Body of pancreas (tissue), 4 donors: ENCODE results near the gene DNM2. TPM values are rescaled to one million over a fixed set of nuclear protein-coding genes. Genes with fewer than 3 reads are reported as not detected.

ENCODE experiments used
- ATAC-seq: fragments of 150-250 bp; one replicate; pipeline ENCODE4 v1.9.1; 2016
- DNase-seq, 4 donors: peaks; one replicate each; pipeline ENCODE4 v3.0.0-alpha.2; 2019
- H3K27ac ChIP-seq, 4 donors: fragments of 200-600 bp; sonication (generic); 1 replicate in 3 of 4; 2 replicates in 1 of 4; pipeline versions ENCODE4 v1.5.1 to v1.6.1; 2016 to 2019; ENCODE audit warnings: mild to moderate bottlenecking in 1 of 4, mixed read lengths in 1 of 4, moderate library complexity in 1 of 4
- H3K27me3 ChIP-seq, 2 donors: fragments of 200-600 bp; sonication (generic); one replicate each; pipeline ENCODE4 v1.6.0; 2016; ENCODE audit warnings: mild to moderate bottlenecking in 1 of 2
- H3K36me3 ChIP-seq, 2 donors: fragments of 200-600 bp; sonication (generic); replicated peaks in 1 of 2; 2 replicates each; pipeline ENCODE4 v1.5.1; 2016; ENCODE audit warnings: low read depth in 2 of 2; ENCODE audit not compliant: insufficient read depth in 1 of 2
- H3K4me1 ChIP-seq: fragments of 200-600 bp; sonication (generic); one replicate; pipeline ENCODE4 v1.6.0; 2016
- H3K4me3 ChIP-seq, 2 donors: fragments of 200-600 bp; sonication (generic); 1 replicate in 1 of 2; 2 replicates in 1 of 2; pipeline ENCODE4 v1.5.1; 2016 to 2019
- H3K9me3 ChIP-seq, 3 donors: fragments of 200-600 bp; sonication (generic); 1 replicate in 2 of 3; 2 replicates in 1 of 3; pipeline ENCODE4 v1.5.1; 2016
- CTCF ChIP-seq, 7 experiments: fragments of 450-650 bp in 4 of 7; fragments of 200-600 bp in 3 of 7; sonication (generic) in 3 of 7; IDR thresholded peaks; one replicate each; pipeline ENCODE4 v1.5.1; 2016 to 2019; ENCODE audit warnings: antibody characterized with exemption in 7 of 7
- POLR2A ChIP-seq, 3 donors: fragments of 450-650 bp; IDR thresholded peaks; one replicate each; pipeline ENCODE4 v1.6.1; 2016; ENCODE audit warnings: antibody characterized with exemption in 3 of 3, mild to moderate bottlenecking in 2 of 3
- WGBS, 2 donors: methylation state at CpG; one replicate each; pipeline ENCODE4 v1.1.5; 2017; 5-methylcytosine and 5-hydroxymethylcytosine counted together
- intact Hi-C: fragments of 100-400 bp; cut with DNase I; formaldehyde crosslinking; loops from one replicate; pipeline ENCODE4 v1.15.1; 2023
- total RNA-seq, 2 donors: library from RNA; depleted of rRNA; stranded (reverse); fragments of >200 nt; gene quantifications; one replicate each; pipeline ENCODE4 v1.1.0, GENCODE V29; 2016

Gene DNM2
- total RNA-seq, 2 donors from 2014 or later = 98.6 to 158 TPM

GRCh38 chr19:10784257-10784656, 66.4 kb downstream of the DNM2 start:
- Histone ChIP-seq H3K4me3 (no peak overlapping the region), H3K4me1 (no peaks in the 10 kb centered on the region), H3K27ac (peak overlapping the region in 1 of 4 donors; percentile 55), H3K9me3 (no peaks in the 10 kb centered on the region), H3K36me3 (peaks cover 26 to 33% of the 10 kb centered on the region in 2 donors), H3K27me3 (no peaks in the 10 kb centered on the region)
- no peak for TF ChIP-seq POLR2A (IDR thresholded peaks at IDR 0.05)
- TF ChIP-seq CTCF (IDR thresholded peaks at IDR 0.05) = no peak
- 84 to 86% methylated on average over 9 to 10 of the region's 10 CpGs for WGBS, 2 donors
- intact Hi-C loops = no loop called here
- ATAC-seq (peak; percentile 16), DNase-seq (peak in 1 of 4 donors; percentile 57)

DNA sequence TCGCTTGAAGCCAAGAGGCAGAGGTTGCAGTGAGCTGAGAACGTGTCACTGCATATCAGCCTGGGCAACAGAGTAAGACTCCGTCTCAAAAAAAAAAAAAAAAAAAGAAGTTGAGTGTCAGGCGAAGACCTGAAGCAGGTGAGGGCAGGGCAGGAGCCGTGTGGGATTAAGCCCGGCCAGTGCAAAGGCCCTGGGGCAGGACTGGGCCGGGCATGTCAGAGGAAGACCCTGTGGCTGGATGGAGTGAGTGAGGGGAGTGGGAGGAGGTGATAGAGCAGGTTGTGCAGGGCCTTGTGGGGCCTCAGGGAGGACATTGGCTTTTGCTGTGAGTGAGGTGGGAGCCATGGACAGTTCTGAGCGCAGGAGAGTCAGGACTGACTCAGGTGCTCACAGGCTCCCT, 70.3 kb downstream of the DNM2 start:
- Histone ChIP-seq H3K4me3 (no peak overlapping the region), H3K36me3 (peaks cover 26 to 35% of the 10 kb centered on the region in 2 donors), H3K9me3 (no peaks in the 10 kb centered on the region), H3K27ac (no peak overlapping the region), H3K4me1 (no peaks in the 10 kb centered on the region), H3K27me3 (no peaks in the 10 kb centered on the region)
- no peak for DNase-seq
- no peak for ATAC-seq
- intact Hi-C loops = no loop called here
- WGBS, 2 donors = 90 to 98% methylated on average over 8 of the region's 8 CpGs
- no peak for TF ChIP-seq POLR2A (IDR thresholded peaks at IDR 0.05)
- no peak for TF ChIP-seq CTCF (IDR thresholded peaks at IDR 0.05)

GRCh38 chr19:10789866-10790265, 72.0 kb downstream of the DNM2 start:
- Histone ChIP-seq H3K27me3 (no peaks in the 10 kb centered on the region), H3K4me3 (no peak overlapping the region)

GRCh38 chr19:10796653-10797052, 78.8 kb downstream of the DNM2 start:
- Histone ChIP-seq H3K27ac (no peak overlapping the region), H3K4me3 (no peak overlapping the region), H3K9me3 (no peaks in the 10 kb centered on the region), H3K27me3 (no peaks in the 10 kb centered on the region), H3K4me1 (no peaks in the 10 kb centered on the region), H3K36me3 (peaks cover 8 to 42% of the 10 kb centered on the region in 2 donors)
- DNase-seq = no peak
- ATAC-seq = no peak
- 87 to 91% methylated on average over 3 to 18 of the region's 19 CpGs for WGBS, 2 donors
- intact Hi-C loops = no loop called here
- TF ChIP-seq POLR2A (IDR thresholded peaks at IDR 0.05) = no peak
- TF ChIP-seq CTCF (IDR thresholded peaks at IDR 0.05) = no peak

More at GRCh38 chr19:10789866-10790265, 72.0 kb downstream of the DNM2 start:
- H3K9me3 ChIP-seq = no peaks in the 10 kb centered on the region
- intact Hi-C loops = no loop called here
- DNase-seq (no peak), ATAC-seq (no peak)
- H3K36me3 ChIP-seq = peaks cover 19 to 40% of the 10 kb centered on the region in 2 donors
- WGBS, 2 donors = 85 to 87% methylated on average over 10 of the region's 10 CpGs
- no peak overlapping the region for H3K27ac ChIP-seq
- no peak for TF ChIP-seq POLR2A (IDR thresholded peaks at IDR 0.05)
- TF ChIP-seq CTCF (IDR thresholded peaks at IDR 0.05) = no peak
- no peaks in the 10 kb centered on the region for H3K4me1 ChIP-seq

DNA sequence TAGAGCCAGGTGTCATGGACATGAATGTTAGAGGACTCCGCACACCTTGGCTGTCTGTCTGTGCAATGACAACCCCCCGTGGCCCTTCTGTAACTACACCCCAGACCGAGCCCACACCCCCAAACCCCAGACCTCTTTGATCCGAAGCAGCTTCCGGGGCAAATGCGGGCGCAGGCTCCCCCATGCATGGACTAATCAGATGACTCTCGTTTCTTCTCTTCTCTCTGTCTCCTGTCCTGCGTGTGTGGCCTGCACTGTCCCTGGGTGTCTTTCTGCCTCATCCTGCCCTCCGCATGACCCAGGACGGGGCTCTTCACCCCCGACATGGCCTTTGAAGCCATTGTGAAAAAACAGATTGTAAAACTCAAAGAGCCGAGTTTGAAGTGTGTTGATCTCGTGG, 79.2 kb downstream of the DNM2 start:
- Histone ChIP-seq H3K27me3 (no peaks in the 10 kb centered on the region), H3K4me3 (no peak overlapping the region), H3K9me3 (no peaks in the 10 kb centered on the region), H3K4me1 (no peaks in the 10 kb centered on the region), H3K36me3 (peaks cover 9 to 42% of the 10 kb centered on the region in 2 donors), H3K27ac (no peak overlapping the region)
- WGBS, 2 donors = 86 to 93% methylated on average over 14 of the region's 14 CpGs
- intact Hi-C loops = no loop called here
- DNase-seq = no peak
- no peak for ATAC-seq
- TF ChIP-seq POLR2A (IDR thresholded peaks at IDR 0.05) (no peak), CTCF (IDR thresholded peaks at IDR 0.05) (no peak)
